ENCODE measurements around the gene HDAC10.

Gene HDAC10

DNA sequence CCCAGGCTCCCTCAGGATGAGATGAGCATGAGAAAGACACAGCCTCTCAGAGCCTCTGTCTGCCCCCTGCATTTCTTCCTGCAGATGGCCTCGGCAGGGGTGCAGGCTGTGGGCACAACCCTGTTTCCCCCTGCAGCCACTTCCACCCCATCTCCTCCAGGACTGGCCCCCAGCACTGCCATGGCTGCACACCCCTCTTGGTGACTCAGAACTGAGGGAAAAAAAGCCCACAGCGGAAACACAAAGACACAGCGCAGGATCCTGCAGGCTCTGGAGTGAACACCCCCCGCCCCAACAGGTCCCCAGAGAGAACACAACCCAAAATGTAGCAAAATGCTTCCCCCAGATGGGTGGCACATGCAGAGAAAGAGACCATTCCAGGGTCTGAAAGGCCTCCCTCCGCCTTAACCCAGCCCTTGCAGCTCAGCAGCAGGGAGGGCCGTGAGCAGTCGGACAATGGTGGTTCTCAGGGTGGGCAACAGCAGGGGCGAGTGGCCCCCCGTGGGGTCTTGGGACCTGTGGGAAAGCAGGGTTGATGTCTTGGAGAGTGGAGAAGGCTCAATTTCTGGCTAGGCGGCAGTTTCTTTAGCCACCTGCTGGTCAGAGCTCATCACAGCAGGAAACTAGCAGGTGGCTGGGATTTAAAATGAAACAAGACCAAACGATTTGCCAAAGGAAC lies 14.2 kb downstream of the HDAC10 start:
- peaks cover 4 to 53% of the 10 kb centered on the region in 2 donors for H3K36me3 ChIP-seq (ENCODE audit: control insufficient read depth in 1 of 2, insufficient read depth in 2 of 2, low read length in 2 of 2)
- no peak overlapping the region for H3K9ac ChIP-seq (ENCODE audit: low read depth in 1 of 2, low read length in 2 of 2)

DNA sequence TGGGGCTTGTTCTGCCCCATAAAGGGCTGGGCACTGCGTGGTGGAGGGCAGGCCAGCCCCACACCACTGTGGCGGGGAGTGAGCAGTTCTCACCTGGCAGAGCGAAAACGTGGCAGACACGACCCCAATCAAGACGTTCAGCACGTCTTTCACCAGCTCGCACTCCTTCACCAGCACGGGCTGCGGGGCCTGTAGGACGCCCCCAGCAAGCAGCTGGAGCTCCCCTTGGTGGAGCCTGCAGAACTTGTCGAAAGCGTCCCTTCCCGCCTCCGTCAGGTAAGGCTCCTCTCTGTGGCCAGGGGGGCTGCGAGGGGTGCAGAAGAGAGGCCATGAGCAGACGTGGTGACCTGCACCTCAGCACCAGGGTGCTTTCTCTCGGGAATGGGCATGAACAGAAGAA lies 17.8 kb downstream of the HDAC10 start:
- no peak overlapping the region for H3K27ac ChIP-seq (ENCODE audit: low read depth, low read length)
- H3K4me1 ChIP-seq (ENCODE audit: control insufficient read depth in 1 of 2, insufficient read depth in 2 of 2, low read length in 2 of 2), result no peaks in the 10 kb centered on the region
- H3K9ac ChIP-seq (ENCODE audit: low read depth in 1 of 2, low read length in 2 of 2), result no peak overlapping the region
- no peak overlapping the region for H3K4me3 ChIP-seq (ENCODE audit: low read depth in 1 of 2, low read length in 2 of 2)
- H3K27me3 ChIP-seq (ENCODE audit: control insufficient read depth in 1 of 2, insufficient read depth in 2 of 2, low read length in 2 of 2), result no peaks in the 10 kb centered on the region
- peaks cover 4 to 44% of the 10 kb centered on the region in 2 donors for H3K36me3 ChIP-seq (ENCODE audit: control insufficient read depth in 1 of 2, insufficient read depth in 2 of 2, low read length in 2 of 2)
- H3K9me3 ChIP-seq (ENCODE audit: control insufficient read depth in 1 of 2, low read length in 2 of 2), result peaks cover 0 to 2% of the 10 kb centered on the region in 2 donors

More for the DNA sequence above, 14.2 kb downstream of the HDAC10 start:
- Histone ChIP-seq H3K4me1 (ENCODE audit: control insufficient read depth in 1 of 2, insufficient read depth in 2 of 2, low read length in 2 of 2) (peaks cover 0 to 11% of the 10 kb centered on the region in 2 donors), H3K27ac (ENCODE audit: low read depth, low read length) (no peak overlapping the region), H3K27me3 (ENCODE audit: control insufficient read depth in 1 of 2, insufficient read depth in 2 of 2, low read length in 2 of 2) (no peaks in the 10 kb centered on the region), H3K4me3 (ENCODE audit: low read depth in 1 of 2, low read length in 2 of 2) (no peak overlapping the region), H3K9me3 (ENCODE audit: control insufficient read depth in 1 of 2, low read length in 2 of 2) (peaks cover 0 to 2% of the 10 kb centered on the region in 2 donors)

DNA sequence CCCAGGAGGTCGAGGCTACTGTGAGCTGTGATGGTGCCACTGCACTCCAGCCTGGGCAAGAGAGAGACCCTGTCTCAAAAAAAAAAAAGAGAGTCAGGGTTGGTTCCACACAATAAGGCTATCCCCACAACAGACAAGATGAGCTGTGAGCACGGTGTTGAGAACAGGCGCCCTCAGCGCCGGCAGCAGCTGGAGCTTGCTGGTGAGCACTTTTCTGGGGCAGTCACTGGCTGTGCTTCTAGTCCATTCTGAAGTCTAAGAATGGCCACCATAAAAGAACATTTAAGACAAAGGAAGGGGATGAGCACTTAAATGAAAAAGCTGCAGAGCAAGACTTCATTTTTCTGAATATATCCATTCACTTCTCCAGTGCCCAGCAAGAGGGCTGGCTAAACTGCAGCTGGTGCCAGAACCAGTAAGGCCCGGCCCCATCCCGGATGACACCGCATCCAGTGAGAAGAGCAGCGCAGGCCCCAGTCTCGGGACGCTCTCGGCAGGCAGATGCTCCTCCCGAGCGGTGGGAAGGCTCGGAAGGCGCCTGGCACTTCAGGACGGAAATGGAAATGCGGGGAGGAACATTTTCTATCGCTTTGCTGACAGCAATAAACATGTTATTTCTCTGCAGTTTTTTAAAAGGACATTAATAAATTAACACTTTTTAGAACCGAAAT lies 18.4 kb downstream of the HDAC10 start:
- peaks cover 0 to 2% of the 10 kb centered on the region in 2 donors for H3K9me3 ChIP-seq (ENCODE audit: control insufficient read depth in 1 of 2, low read length in 2 of 2)
- no peaks in the 10 kb centered on the region for H3K4me1 ChIP-seq (ENCODE audit: control insufficient read depth in 1 of 2, insufficient read depth in 2 of 2, low read length in 2 of 2)
- H3K27me3 ChIP-seq (ENCODE audit: control insufficient read depth in 1 of 2, insufficient read depth in 2 of 2, low read length in 2 of 2), result no peaks in the 10 kb centered on the region
- no peak overlapping the region for H3K4me3 ChIP-seq (ENCODE audit: low read depth in 1 of 2, low read length in 2 of 2)
- H3K9ac ChIP-seq (ENCODE audit: low read depth in 1 of 2, low read length in 2 of 2), result no peak overlapping the region
- H3K36me3 ChIP-seq (ENCODE audit: control insufficient read depth in 1 of 2, insufficient read depth in 2 of 2, low read length in 2 of 2), result peaks cover 4 to 45% of the 10 kb centered on the region in 2 donors
- no peak overlapping the region for H3K27ac ChIP-seq (ENCODE audit: low read depth, low read length)

DNA sequence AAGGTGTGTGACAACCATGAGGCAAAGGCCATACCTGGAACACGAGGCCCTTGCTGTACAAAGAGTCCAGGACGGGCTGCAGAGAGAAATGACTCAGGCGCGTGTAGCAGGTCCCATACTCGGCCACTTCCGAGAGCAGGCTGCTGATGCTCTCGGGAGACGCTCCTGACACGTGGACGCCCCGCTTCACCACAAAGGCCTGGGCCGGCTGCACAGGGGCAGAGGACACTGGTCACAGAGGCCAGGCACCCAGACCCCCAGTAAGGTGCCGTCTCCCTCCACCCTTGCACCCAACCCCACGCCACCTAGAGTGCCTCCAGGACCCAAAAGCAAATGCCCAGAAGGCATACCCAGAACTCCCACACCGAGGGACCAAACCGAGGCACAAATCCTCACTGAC lies 21.7 kb downstream of the HDAC10 start:
- Histone ChIP-seq H3K9ac (ENCODE audit: low read depth in 1 of 2, low read length in 2 of 2) (no peak overlapping the region), H3K27ac (ENCODE audit: low read depth, low read length) (no peak overlapping the region), H3K27me3 (ENCODE audit: control insufficient read depth in 1 of 2, insufficient read depth in 2 of 2, low read length in 2 of 2) (no peaks in the 10 kb centered on the region), H3K36me3 (ENCODE audit: control insufficient read depth in 1 of 2, insufficient read depth in 2 of 2, low read length in 2 of 2) (peaks cover 10 to 59% of the 10 kb centered on the region in 2 donors), H3K9me3 (ENCODE audit: control insufficient read depth in 1 of 2, low read length in 2 of 2) (no peaks in the 10 kb centered on the region), H3K4me3 (ENCODE audit: low read depth in 1 of 2, low read length in 2 of 2) (no peak overlapping the region), H3K4me1 (ENCODE audit: control insufficient read depth in 1 of 2, insufficient read depth in 2 of 2, low read length in 2 of 2) (no peaks in the 10 kb centered on the region)

DNA sequence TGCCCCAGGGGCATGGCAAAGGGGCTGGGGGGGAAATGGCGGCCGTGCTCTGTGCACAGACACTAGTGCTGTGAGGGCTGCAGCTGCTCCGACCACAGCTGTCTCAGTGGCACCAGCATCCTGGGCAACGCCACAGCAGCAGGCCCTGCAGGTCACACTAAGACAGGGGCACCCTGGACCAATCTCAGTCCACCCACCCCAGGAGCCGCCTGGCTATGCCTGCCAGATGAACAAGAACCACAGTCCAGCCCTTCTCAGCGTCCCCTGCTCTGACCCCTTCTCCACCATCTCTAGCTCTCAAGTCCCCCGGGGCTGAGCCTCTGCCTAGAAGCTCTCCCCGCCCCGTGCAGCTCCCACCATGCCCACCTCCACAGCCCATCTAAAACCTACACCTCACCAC lies 22.7 kb downstream of the HDAC10 start:
- H3K27ac ChIP-seq (ENCODE audit: low read depth, low read length), result no peak overlapping the region
- no peaks in the 10 kb centered on the region for H3K4me1 ChIP-seq (ENCODE audit: control insufficient read depth in 1 of 2, insufficient read depth in 2 of 2, low read length in 2 of 2)
- H3K9me3 ChIP-seq (ENCODE audit: control insufficient read depth in 1 of 2, low read length in 2 of 2), result no peaks in the 10 kb centered on the region
- peaks cover 18 to 59% of the 10 kb centered on the region in 2 donors for H3K36me3 ChIP-seq (ENCODE audit: control insufficient read depth in 1 of 2, insufficient read depth in 2 of 2, low read length in 2 of 2)
- H3K4me3 ChIP-seq (ENCODE audit: low read depth in 1 of 2, low read length in 2 of 2), result no peak overlapping the region
- H3K9ac ChIP-seq (ENCODE audit: low read depth in 1 of 2, low read length in 2 of 2), result no peak overlapping the region
- H3K27me3 ChIP-seq (ENCODE audit: control insufficient read depth in 1 of 2, insufficient read depth in 2 of 2, low read length in 2 of 2), result no peaks in the 10 kb centered on the region

DNA sequence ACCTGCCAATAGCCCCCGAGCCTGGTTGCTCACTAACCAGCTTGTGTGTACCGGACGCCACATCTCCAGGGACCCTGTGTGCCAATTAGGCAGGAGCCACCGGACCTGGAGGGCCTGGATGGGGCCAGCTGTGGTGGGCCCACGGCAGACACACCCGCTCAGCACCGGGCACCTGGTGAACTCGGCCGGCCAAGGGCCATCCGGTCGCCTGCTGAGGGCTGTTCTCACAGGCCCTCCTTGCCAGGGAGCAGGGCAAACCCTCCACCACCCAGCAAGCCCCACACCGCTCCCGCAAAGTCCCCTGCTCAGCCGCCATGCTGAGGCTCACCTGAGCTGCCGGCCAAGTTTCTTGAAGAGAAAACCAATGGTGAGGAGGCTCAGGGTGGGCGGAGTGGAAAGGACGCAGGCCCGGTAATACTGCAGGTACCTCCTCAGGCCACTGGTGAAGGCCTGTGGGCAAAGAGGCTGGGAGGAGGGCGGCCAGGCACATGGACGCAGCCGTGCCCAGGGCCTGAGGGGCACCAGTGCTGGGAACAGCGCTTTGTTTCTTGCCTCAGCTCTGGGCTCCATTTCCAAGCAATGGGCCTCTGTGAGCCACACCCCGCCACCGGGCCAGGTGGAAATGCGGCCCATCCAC lies 23.4 kb downstream of the HDAC10 start:
- Histone ChIP-seq H3K27me3 (ENCODE audit: control insufficient read depth in 1 of 2, insufficient read depth in 2 of 2, low read length in 2 of 2) (no peaks in the 10 kb centered on the region), H3K27ac (ENCODE audit: low read depth, low read length) (no peak overlapping the region), H3K4me3 (ENCODE audit: low read depth in 1 of 2, low read length in 2 of 2) (no peak overlapping the region), H3K36me3 (ENCODE audit: control insufficient read depth in 1 of 2, insufficient read depth in 2 of 2, low read length in 2 of 2) (peaks cover 17 to 59% of the 10 kb centered on the region in 2 donors), H3K9ac (ENCODE audit: low read depth in 1 of 2, low read length in 2 of 2) (no peak overlapping the region), H3K4me1 (ENCODE audit: control insufficient read depth in 1 of 2, insufficient read depth in 2 of 2, low read length in 2 of 2) (no peaks in the 10 kb centered on the region), H3K9me3 (ENCODE audit: control insufficient read depth in 1 of 2, low read length in 2 of 2) (no peaks in the 10 kb centered on the region)

DNA sequence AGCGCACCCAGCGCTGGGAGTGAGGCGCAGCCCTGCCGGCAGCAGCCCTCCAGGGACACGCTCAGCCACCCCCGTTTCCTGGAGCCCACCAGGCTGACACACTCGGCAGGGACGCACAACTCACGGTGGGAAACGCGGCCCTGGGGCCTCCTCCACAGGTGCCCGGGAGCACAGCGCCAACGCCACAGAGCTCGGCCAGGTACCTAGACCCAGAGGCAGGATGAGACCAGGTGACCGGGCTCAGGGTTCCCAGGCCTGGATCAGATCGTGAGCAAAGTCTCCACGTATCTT lies 24.2 kb downstream of the HDAC10 start:
- H3K4me3 ChIP-seq (ENCODE audit: low read depth in 1 of 2, low read length in 2 of 2), result no peak overlapping the region
- no peak overlapping the region for H3K27ac ChIP-seq (ENCODE audit: low read depth, low read length)
- no peaks in the 10 kb centered on the region for H3K4me1 ChIP-seq (ENCODE audit: control insufficient read depth in 1 of 2, insufficient read depth in 2 of 2, low read length in 2 of 2)
- H3K9ac ChIP-seq (ENCODE audit: low read depth in 1 of 2, low read length in 2 of 2), result no peak overlapping the region
- peaks cover 19 to 60% of the 10 kb centered on the region in 2 donors for H3K36me3 ChIP-seq (ENCODE audit: control insufficient read depth in 1 of 2, insufficient read depth in 2 of 2, low read length in 2 of 2)
- no peaks in the 10 kb centered on the region for H3K9me3 ChIP-seq (ENCODE audit: control insufficient read depth in 1 of 2, low read length in 2 of 2)
- H3K27me3 ChIP-seq (ENCODE audit: control insufficient read depth in 1 of 2, insufficient read depth in 2 of 2, low read length in 2 of 2), result no peaks in the 10 kb centered on the region

DNA sequence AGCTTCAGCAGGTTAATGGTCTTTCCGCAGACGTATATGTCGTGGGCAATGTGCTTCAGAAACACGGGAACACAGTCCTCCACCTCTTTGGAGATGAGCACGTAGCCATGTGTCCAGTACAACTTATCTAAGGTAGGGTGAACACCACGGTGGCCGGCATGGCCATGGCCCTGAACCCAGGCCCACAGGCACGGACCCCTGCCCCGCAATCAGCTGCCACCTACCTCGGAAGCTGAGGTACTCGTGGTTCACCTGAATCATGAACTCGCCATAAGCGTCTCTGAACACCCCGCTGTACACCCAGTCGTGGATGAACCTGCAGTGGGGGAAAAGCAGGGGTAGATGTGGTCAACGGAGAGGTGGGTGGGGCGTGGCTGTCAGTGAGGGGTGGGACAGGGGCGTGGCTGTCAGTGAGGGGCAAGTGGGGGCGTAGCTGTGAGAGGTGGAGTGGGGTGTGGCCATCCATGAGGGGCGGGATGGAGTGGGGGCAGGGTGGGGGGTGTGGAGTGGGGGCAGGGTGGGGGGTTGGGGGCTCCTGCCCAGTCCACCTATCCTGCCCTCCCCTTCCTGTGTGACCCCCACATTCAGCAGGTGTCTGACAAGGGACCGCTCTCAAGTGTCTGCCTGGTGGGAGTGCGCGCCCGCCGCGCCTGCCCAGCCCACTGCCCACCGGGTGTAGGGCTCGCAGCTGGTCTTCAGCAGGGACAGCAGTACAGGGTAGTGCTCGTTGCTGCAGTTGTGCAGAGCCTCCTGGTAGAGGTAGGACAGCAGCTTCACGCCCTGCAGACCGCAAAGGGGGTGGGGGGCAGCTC lies 24.8 kb downstream of the HDAC10 start:
- Histone ChIP-seq H3K9me3 (ENCODE audit: control insufficient read depth in 1 of 2, low read length in 2 of 2) (no peaks in the 10 kb centered on the region), H3K4me1 (ENCODE audit: control insufficient read depth in 1 of 2, insufficient read depth in 2 of 2, low read length in 2 of 2) (no peaks in the 10 kb centered on the region), H3K9ac (ENCODE audit: low read depth in 1 of 2, low read length in 2 of 2) (no peak overlapping the region), H3K27me3 (ENCODE audit: control insufficient read depth in 1 of 2, insufficient read depth in 2 of 2, low read length in 2 of 2) (no peaks in the 10 kb centered on the region), H3K4me3 (ENCODE audit: low read depth in 1 of 2, low read length in 2 of 2) (no peak overlapping the region), H3K27ac (ENCODE audit: low read depth, low read length) (no peak overlapping the region), H3K36me3 (ENCODE audit: control insufficient read depth in 1 of 2, insufficient read depth in 2 of 2, low read length in 2 of 2) (peaks cover 25 to 66% of the 10 kb centered on the region in 2 donors)

DNA sequence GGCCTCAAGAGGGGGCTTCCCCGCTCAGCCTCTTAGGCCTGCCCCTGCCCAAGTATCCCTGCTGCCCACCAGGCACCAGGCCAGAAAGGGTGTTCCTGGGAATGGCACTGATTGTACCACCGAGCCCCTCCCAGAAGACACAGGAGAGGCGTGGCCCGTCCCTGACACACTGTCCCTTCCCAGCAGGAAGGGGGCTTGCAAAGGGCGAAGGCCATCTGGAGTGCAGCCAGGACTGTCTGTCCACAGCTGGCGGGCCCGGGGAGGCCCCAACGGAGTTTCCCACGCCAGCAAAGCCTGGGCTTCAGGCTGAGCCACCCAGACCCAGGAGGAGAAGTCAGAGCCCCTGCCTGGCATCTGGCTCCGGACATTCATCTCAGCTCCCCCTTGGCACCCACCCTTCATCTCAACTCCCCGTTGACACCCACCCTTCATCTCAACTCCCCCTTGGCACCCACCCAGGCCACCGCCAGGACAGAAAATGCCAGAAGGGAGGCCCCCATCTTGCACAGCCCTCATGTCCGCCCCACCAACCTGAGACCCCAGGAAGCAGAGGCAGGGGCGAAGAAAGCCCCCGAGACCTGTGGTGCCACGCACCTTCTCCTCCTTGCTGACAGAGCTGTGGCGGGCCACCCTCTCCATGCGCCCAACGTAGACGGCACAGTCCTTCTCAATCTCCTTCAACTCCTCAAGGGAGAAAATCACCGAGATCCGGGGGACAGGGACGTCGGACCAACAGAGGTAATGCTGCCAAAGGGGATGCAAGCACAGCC lies 25.7 kb downstream of the HDAC10 start:
- Histone ChIP-seq H3K4me3 (ENCODE audit: low read depth in 1 of 2, low read length in 2 of 2) (no peak overlapping the region), H3K9me3 (ENCODE audit: control insufficient read depth in 1 of 2, low read length in 2 of 2) (no peaks in the 10 kb centered on the region), H3K27ac (ENCODE audit: low read depth, low read length) (no peak overlapping the region), H3K27me3 (ENCODE audit: control insufficient read depth in 1 of 2, insufficient read depth in 2 of 2, low read length in 2 of 2) (no peaks in the 10 kb centered on the region), H3K36me3 (ENCODE audit: control insufficient read depth in 1 of 2, insufficient read depth in 2 of 2, low read length in 2 of 2) (peaks cover 30 to 74% of the 10 kb centered on the region in 2 donors), H3K9ac (ENCODE audit: low read depth in 1 of 2, low read length in 2 of 2) (no peak overlapping the region), H3K4me1 (ENCODE audit: control insufficient read depth in 1 of 2, insufficient read depth in 2 of 2, low read length in 2 of 2) (no peaks in the 10 kb centered on the region)

Data from duodenal mucosa (tissue), 2 donors.